Nephron progenitor cell (in vitro differentiated cells): Measurements from ENCODE around the gene GRK6.

Source experiments
- DNase-seq: peaks from one replicate; pipeline ENCODE4 v3.0.0; 2021
- H3K27ac Mint-ChIP-seq: 2 replicates; pipeline ENCODE4 v1.8.0; 2021; ENCODE audit warnings: mild to moderate bottlenecking, moderate library complexity, mixed read lengths
- H3K27me3 Mint-ChIP-seq: 2 replicates; pipeline ENCODE4 v1.8.0; 2021; ENCODE audit warnings: mild to moderate bottlenecking, low read depth, mixed read lengths; ENCODE audit not compliant: poor library complexity
- H3K36me3 Mint-ChIP-seq: 2 replicates; pipeline ENCODE4 v1.8.0; 2021; ENCODE audit warnings: low read depth, mixed read lengths
- H3K4me1 Mint-ChIP-seq: 2 replicates; pipeline ENCODE4 v1.8.0; 2021; ENCODE audit warnings: mixed read lengths
- H3K4me3 Mint-ChIP-seq: 2 replicates; pipeline ENCODE4 v1.8.0; 2021; ENCODE audit warnings: mild to moderate bottlenecking, moderate library complexity, mixed read lengths
- H3K9me3 Mint-ChIP-seq: 2 replicates; pipeline ENCODE4 v1.8.0; 2021; ENCODE audit warnings: mild to moderate bottlenecking, moderate library complexity, mixed read lengths
- CTCF ChIP-seq: fragments of 200-600 bp; sonication (generic); IDR thresholded peaks from 2 replicates; pipeline ENCODE4 v1.5.0; 2021; ENCODE audit warnings: antibody characterized with exemption

Gene GRK6

GRCh38 chr5:177426566-177427210 lies at the start of gene GRK6:
TSS of gene GRK6 (plus strand) at chr5:177426676. CDS start at chr5:177426846, 170 bp downstream.
- Mint-ChIP-seq H3K9me3 (no peaks in the 10 kb centered on the region), H3K27me3 (no peaks in the 10 kb centered on the region), H3K4me3 (peak within 1 kb of the TSS; percentile 89), H3K4me1 (peaks cover 57% of the 10 kb centered on the region), H3K27ac (peak within 1 kb of the TSS; percentile 98), H3K36me3 (no peaks in the 10 kb centered on the region)
- DNase-seq = no peak
- no peak for TF ChIP-seq CTCF

- no peak overlapping the region for H3K4me3 Mint-ChIP-seq
- no peaks in the 10 kb centered on the region for H3K9me3 Mint-ChIP-seq
- DNase-seq = no peak
- H3K27ac Mint-ChIP-seq = no peak overlapping the region
- peaks cover 25% of the 10 kb centered on the region for H3K4me1 Mint-ChIP-seq
- H3K27me3 Mint-ChIP-seq = peaks cover 14% of the 10 kb centered on the region
- no peak for TF ChIP-seq CTCF
- H3K36me3 Mint-ChIP-seq = no peaks in the 10 kb centered on the region
These were observed 48.4 kb upstream of the GRK6 start for GRCh38 chr5:177377851-177378776.

- no peaks in the 10 kb centered on the region for H3K36me3 Mint-ChIP-seq
- H3K4me1 Mint-ChIP-seq = peaks cover 36% of the 10 kb centered on the region
- H3K27ac Mint-ChIP-seq = peak overlapping the region; percentile 29
- H3K4me3 Mint-ChIP-seq = no peak overlapping the region
- H3K9me3 Mint-ChIP-seq = no peaks in the 10 kb centered on the region
- DNase-seq = no peak
- no peak for TF ChIP-seq CTCF
- H3K27me3 Mint-ChIP-seq = peaks cover 10% of the 10 kb centered on the region
These were observed 47.3 kb upstream of the GRK6 start for GRCh38 chr5:177378884-177379883.

GRCh38 chr5:177380805-177381126 lies 45.7 kb upstream of the GRK6 start:
- H3K4me3 Mint-ChIP-seq = no peak overlapping the region
- peaks cover 10% of the 10 kb centered on the region for H3K27me3 Mint-ChIP-seq
- no peaks in the 10 kb centered on the region for H3K9me3 Mint-ChIP-seq
- DNase-seq = no peak
- H3K27ac Mint-ChIP-seq = no peak overlapping the region
- no peak for TF ChIP-seq CTCF
- peaks cover 37% of the 10 kb centered on the region for H3K4me1 Mint-ChIP-seq
- H3K36me3 Mint-ChIP-seq = no peaks in the 10 kb centered on the region

GRCh38 chr5:177382423-177383029 lies 44.0 kb upstream of the GRK6 start:
- no peak overlapping the region for H3K27ac Mint-ChIP-seq
- no peak for DNase-seq
- H3K9me3 Mint-ChIP-seq = no peaks in the 10 kb centered on the region
- no peak overlapping the region for H3K4me3 Mint-ChIP-seq
- peaks cover 43% of the 10 kb centered on the region for H3K4me1 Mint-ChIP-seq
- H3K36me3 Mint-ChIP-seq = no peaks in the 10 kb centered on the region
- H3K27me3 Mint-ChIP-seq = peaks cover 8% of the 10 kb centered on the region
- no peak for TF ChIP-seq CTCF
